ENCODE measurements around the gene TEN1.

DNA sequence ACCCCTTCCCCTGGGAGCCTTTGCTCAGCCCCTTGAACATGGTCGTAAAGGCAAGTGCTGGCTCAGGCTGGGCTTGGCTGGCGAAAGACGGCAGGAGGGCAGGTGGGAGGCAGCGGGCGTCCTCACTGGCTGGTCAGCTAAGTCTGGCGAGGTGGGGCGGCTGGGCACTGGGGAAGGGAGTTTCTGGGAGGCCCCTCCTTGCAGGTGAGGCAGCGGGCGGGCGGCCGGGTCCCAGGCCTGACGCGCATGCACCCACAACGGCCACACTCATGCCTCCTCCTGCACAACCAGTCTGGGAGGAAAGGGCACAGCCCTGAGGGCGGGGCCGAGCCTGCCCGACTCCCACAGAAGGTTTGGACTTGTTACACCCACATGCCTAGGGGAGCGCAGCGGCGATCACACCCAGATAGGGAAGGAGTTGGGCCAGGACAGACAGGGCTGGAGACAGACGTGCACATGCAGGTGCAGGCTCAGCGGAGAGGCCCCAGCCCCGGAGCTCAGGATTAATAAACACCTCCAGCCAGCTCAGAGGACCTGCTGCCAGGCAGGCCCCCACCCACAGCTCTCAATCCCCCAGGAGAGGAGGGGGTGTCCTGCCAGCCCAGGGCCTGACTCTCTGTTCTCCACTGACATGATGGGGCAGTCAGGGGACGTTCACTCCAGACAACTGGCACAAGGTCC lies 48.3 kb downstream of the TEN1 start, which contains the start of gene EVPL:
- no peak for TF ChIP-seq POLR2AphosphoS5 (IDR thresholded peaks at IDR 0.05; ENCODE audit: low read depth, low read length)
- TF ChIP-seq TAF1 (IDR thresholded peaks at IDR 0.05; ENCODE audit: borderline replicate concordance, low read depth, low read length), result no peak

All from GM12892 (cell line).